PC-3 (cell line): ENCODE measurements around the gene STARD3.

Experiments used
- EZH2 ChIP-seq: fragments of 300-600 bp; sonication (generic); IDR thresholded peaks from one replicate; pipeline ENCODE4 v1.6.1; 2017; ENCODE audit warnings: antibody characterized with exemption, mild to moderate bottlenecking, low read length; ENCODE audit not compliant: unreplicated experiment
- EZH2phosphoT487 ChIP-seq: fragments of 300-600 bp; sonication (generic); IDR thresholded peaks from 2 replicates; pipeline ENCODE4 v1.6.1; 2018; ENCODE audit warnings: mild to moderate bottlenecking, antibody characterized with exemption, low read length, borderline replicate concordance
- TF ChIP-seq, protein P1 (sequence below): fragments of 300-600 bp; sonication (generic); conservative IDR thresholded peaks from 2 replicates; pipeline ENCODE4 v1.5.1; 2017; ENCODE audit warnings: antibody characterized with exemption, low read depth, mild to moderate bottlenecking, low read length

DNA sequence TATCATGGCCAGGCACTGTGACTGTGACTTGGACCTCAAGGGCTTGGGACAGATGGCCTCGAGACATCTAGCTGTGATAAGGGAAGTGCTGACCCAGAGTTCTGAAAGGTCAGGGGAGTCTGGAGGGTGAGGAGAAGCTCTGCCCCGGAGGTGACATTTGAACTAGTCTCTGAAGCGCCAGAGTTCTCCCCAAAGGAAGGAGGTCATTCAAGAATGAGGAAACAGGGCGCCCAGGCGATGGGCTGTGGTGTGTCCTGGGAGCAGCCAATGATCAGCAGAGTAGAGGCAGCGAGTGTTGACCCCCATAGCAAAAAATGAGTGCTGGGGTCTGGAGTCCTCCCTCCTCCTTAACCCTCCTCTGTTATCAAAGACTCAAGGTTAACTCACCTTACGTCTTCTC is 4.9 kb downstream of the STARD3 start:
- TF ChIP-seq, protein P1, sequence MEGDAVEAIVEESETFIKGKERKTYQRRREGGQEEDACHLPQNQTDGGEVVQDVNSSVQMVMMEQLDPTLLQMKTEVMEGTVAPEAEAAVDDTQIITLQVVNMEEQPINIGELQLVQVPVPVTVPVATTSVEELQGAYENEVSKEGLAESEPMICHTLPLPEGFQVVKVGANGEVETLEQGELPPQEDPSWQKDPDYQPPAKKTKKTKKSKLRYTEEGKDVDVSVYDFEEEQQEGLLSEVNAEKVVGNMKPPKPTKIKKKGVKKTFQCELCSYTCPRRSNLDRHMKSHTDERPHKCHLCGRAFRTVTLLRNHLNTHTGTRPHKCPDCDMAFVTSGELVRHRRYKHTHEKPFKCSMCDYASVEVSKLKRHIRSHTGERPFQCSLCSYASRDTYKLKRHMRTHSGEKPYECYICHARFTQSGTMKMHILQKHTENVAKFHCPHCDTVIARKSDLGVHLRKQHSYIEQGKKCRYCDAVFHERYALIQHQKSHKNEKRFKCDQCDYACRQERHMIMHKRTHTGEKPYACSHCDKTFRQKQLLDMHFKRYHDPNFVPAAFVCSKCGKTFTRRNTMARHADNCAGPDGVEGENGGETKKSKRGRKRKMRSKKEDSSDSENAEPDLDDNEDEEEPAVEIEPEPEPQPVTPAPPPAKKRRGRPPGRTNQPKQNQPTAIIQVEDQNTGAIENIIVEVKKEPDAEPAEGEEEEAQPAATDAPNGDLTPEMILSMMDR = no peak
- TF ChIP-seq EZH2phosphoT487 (no peak), EZH2 (no peak)
